ENCODE data around the gene PSMB7.

Gene PSMB7

DNA sequence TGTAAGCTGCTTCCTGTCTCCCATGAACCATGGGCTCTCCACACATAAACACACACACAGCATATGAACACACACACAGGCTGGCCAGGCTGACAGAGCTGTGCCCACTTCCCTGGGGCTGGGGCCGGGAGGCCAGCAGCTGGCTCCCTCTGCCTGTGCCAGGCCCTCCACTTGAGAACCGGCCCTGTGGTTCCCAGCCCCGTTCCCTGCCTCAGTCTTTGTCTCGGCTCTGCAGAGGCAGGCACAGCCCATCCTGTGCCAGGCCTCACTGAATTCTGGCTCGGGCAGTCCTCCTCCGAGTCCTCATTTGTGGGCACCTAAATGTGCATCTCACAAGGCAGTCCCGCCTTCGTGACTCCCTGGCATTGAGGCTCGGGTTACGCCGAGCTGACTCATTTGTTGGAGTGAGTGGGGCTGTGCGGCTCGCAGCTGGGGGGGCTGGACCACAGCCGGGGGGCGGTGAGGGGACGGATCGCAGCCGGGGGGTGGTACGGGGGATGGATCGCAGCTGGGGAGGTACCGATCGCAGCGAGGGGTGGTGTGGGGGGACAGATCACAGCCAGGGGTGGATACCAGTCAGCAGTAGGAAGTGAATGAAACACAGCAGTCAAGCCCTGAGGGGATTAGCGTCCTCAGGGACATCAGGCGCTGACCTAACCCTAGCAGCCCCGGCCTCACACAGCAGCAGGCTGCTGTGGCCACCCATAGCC, 72.3 kb downstream of the PSMB7 start:
- no peak for DNase-seq

DNA sequence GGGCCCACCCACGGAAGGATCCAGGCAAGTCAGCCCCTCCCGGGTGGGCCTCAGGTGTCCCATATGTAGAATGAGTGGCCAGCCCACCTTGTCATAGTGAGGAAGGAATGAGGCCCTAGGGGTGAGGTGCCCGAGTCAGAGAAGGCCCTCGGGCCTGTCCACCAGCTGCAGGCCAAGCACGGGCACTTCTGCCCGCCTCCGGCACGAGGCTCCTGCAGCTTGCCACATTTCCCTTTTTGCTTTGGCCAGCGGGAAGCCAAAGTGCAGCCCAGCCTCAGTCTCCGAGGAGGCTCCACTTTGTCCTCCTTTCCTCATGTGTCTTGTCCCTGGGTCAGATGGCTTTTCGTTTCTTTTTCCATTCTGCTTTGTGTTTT, 72.9 kb downstream of the PSMB7 start:
- no peak for DNase-seq

GRCh38 chr9:124341455-124342170, 73.6 kb downstream of the PSMB7 start:
- DNase-seq, result no peak

GRCh38 chr9:124340219-124341069, 74.8 kb downstream of the PSMB7 start:
- no peak for DNase-seq

DNA sequence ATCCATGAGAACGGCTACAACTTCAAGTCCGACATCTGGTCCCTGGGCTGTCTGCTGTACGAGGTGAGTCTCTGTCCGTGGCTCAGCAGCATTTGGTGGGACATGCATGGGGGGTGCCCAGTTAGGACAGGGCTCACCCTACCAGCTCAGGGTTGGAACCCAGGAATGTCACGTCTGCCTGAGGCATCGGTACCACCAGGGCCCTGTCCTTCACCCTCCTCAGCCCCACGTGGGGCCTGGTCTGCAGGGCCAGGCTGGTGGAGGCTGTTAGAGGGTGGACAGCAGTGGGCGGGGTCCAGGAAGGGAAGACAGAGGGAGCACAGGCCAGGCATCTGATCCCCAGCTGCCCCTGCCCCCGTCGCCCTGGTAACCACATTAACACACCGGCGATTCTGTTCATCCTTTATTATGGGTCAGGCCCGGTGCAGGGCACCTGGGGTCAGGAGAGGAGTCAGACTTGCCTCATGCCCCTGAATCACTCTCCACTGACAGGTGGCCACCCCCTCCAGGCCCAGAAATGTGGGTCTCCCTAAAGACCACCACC, 75.6 kb downstream of the PSMB7 start:
- DNase-seq, result no peak

GRCh38 chr9:124337562-124337961, 77.7 kb downstream of the PSMB7 start:
- no peak for DNase-seq

- DNase-seq, result no peak
Observed at GRCh38 chr9:124335320-124335707, 79.9 kb downstream of the PSMB7 start.

- no peak for DNase-seq
Observed at GRCh38 chr9:124334568-124335319, 80.5 kb downstream of the PSMB7 start.

DNA sequence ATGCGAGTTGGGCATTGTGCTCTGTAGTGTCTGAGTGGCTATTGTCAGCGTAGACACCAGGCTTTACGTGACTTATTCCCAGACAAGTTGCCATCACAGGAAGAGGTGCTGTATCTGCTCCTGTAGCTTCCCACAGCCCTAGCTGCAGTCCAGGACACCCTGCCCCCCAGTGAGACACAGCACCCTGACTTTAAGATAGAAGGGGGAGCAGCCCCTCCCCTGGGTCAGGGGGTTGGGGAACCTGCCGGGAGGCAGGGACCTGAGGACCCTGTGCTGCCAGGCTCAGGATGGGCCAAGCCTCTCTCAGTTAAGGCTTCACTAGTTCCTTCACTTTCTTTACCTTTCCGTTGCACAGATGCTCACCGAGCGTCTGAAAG, 82.1 kb downstream of the PSMB7 start:
- no peak for DNase-seq

- DNase-seq, result no peak
Observed at GRCh38 chr9:124332361-124333202, 82.7 kb downstream of the PSMB7 start.

- DNase-seq, result no peak
Observed at GRCh38 chr9:124331580-124331979, 83.7 kb downstream of the PSMB7 start.

GRCh38 chr9:124330011-124330697, 85.1 kb downstream of the PSMB7 start:
- no peak for DNase-seq

DNA sequence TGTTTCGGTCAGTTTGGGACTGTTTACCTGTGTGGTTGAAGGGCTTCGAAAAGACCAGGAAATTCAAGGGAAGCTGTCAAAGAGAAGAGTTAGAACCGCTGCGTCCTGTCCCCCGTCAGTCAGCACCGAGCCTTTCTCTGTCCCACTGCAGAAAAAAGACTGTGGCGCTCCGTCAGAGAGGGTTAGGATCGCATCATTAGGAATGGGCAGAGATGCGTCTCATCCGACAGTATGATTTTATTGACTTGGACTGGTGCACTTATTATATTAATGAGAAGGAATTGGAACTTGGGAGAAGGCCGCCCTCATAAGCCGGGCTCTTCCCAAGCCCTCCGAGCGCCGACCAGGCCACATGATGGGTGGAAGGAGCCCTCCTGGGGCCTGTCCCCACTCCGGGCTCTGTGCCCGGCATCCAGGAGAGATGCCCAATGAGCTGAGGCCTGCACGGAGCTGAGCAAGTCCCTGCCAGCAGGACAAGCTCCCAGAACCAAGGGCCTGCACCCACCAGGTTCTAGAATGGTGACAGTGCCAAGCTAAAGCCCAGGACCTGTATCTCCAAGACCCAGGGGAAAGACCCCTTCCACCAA, 85.9 kb downstream of the PSMB7 start:
- DNase-seq, result no peak

DNA sequence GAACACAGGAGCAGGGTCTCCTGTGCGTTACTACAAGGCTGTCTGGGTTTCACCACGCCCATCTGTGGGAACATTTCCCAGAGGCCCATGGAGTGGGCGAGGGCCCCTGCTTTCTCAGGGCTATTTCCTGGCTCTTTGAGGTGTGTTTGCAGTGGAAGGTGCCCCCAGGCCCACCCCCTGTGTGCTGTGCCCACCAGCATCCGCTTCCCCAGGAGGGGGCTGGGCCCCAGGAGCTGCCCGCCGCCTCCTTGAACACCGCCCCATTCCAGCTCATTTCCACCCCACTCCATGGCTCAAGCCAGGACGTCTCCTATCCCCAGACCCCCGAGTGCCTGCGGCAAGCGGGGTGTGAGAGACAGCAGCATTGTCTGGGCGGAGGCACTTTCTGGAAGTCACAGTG, 87.0 kb downstream of the PSMB7 start:
- no peak for DNase-seq

- no peak for DNase-seq
Observed at GRCh38 chr9:124327491-124327890, 87.8 kb downstream of the PSMB7 start.

DNA sequence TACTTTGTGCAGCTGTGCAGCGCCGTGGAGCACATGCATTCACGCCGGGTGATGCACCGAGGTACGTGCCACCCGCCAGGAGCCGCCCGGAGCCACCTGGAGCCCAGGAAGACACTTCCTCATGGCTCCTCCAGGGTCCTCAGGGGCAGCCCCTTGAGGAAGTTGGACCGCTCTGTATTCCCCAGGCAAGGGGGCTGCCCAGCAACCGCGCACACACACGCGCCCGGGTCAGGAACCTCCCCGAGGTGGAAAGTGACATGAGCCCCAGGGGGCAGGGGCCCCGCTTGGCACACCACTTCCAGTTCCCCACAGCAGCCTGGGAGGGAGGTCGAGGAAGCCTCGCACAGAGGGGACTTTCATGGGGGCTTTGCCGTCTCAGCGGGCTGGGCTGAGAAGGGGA, 88.9 kb downstream of the PSMB7 start:
- DNase-seq, result no peak

DNA sequence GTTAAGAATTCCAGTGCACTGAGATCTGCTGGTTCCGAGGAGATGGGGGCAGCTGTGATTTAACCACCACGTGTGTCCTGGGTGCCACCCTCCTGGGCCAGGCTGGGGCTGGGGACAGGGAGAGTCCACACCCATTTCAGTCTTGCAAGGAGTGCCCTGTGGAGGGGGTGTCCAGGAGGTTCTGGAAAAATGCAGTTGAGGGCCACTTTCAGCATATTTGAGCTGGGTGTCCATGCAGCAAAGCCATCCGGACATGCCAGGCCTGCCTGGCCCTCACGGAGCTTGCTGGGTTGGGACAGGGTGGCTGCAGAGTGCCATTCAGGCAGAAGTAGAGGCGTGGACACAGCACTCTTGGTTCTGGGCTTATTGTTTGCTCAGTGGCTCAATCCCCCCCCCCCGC, 89.4 kb downstream of the PSMB7 start:
- no peak for DNase-seq

DNA sequence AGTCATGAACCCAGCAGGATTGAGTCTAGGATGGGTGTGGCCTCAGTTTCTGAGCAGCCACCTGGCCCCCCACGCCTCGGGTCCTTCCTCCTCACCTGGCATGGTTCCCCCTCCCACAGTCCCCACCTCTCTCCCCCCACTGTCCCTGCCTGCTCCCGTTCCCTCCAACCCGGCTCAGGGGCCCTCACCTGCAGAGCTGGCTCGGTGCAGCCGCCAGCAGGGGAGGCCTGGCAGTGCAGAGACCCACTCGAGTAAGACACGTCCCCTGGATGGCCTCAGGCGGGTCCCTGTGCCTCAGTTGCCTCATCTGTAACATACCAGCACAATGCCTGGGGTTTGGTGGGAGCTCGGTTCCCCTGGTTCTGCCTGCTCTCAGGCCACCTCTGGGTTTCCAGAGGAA, 91.3 kb downstream of the PSMB7 start:
- no peak for DNase-seq

DNA sequence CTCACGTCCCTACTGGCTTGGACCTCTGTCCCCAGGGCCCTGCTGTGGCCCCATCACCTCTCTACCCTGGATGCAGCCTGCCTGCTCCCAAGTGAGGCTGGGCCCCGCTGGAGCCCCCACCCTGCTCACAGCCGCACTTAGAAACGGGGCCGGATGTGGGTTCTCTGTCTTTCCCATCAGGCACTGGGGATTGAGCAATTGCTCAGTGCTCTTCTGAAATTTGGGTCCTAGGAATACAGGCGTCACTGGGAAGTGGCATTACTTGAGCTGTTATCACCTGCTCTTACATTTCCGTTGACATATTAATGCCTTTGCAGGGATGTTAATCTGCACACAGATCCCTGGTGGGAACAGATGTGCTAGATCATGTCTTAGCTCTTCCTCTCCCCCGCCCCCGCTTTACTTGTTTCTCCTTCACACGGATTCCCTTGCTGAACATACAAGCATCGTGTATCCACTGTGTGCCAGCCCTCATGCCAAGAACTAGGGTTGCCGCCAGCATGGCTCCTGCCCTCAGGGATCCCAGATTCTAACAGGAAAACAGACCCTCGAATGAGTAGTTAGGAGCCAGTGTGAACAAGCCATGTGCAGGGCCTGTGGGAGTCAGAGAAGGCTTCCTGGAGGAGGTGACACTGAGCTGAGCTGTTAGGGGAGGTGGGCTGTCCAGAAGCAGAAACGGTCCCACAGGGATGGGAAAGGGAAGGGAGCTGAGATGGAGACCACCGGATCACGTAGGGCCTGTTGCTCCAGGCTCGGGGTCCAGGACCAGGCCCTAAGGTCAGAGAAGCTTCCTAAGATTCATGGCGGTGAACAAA, 92.4 kb downstream of the PSMB7 start:
- no peak for DNase-seq

GRCh38 chr9:124321935-124322334, 93.3 kb downstream of the PSMB7 start:
- DNase-seq, result no peak

Measured in NCI-H1048 (cell line).